HG03342 (cell line): ENCODE data around the gene VSTM2A.
"Not testable (repeated sequence)": the region's sequence is repeated elsewhere in the genome, so short reads cannot be mapped to it uniquely, and the experiment has no call there.

Experiments used
- ATAC-seq: cut with Tn5 transposase; IDR thresholded peaks from one replicate; pipeline ENCODE4 v1.9.1; 2021; ENCODE audit warnings: mild to moderate bottlenecking, moderate library complexity; ENCODE audit not compliant: unreplicated experiment

Gene VSTM2A, protein sequence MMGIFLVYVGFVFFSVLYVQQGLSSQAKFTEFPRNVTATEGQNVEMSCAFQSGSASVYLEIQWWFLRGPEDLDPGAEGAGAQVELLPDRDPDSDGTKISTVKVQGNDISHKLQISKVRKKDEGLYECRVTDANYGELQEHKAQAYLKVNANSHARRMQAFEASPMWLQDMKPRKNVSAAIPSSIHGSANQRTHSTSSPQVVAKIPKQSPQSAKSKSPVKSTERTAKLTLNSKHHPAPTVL

DNA sequence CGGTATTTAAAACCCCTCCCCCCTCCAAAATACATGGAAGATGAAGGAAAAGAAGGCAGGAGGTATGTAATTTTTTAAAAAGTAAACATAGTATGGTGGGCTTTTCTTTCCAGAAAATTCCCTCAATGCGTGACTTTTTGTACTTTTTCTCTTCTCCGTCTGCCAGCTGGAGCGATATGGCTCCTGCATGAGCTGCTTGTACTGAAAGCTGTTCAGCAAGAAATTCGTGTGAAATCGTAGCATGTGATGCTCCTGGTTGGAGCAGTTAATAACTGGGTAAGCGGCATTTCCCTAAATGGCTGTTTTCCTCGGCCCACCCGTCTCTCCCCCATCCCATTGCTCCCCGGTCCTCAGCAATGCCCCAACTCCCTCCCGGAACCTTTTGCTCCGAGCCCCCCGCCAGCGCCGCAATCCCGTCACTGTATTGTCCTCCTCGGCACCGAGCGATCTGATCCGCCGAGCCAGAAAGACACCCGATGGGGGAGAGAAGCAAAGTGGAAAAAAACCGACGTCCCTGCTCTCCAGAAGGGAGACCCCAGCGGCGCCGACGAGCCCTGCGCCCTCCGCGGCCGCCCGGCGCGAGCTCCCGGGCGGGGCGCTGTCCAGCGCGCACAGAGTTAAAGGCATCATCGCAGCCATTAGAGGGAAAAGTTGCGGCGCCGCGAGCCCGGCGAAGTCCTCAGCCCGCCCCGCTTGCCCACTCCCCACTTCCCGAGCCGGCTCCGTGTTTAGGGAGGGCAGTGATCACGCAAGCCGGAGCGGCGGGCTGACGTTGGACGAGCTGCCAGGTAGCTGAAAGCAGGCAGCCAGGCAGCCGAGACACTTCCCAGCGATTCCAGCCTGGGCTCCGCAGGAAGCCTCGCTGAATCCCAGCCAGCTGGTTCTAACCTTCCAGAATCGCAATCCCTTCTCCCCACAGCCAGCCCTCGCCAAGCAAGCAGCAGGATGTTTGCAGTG is at the start of gene VSTM2A:
VSTM2A (plus strand) TSS at position 707 of the 957 bp plus-strand sequence. CDS start 356 bp downstream, outside the sequence.
- no peak for ATAC-seq

DNA sequence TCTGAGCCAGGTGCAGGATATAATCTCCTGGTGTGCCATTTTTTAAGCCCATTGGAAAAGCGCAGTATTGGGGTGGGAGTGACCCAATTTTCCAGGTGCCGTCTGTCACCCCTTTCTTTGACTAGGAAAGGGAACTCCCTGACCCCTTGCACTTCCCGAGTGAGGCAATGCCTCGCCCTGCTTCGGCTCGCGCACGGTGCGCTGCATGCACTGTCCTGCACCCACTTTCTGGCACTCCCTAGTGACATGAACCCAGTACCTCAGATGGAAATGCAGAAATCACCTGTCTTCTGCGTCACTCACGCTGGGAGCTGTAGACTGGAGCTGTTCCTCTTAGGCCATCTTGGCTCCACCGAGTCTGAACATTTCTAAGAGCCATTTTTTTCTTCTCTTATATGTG is 37.6 kb upstream of the VSTM2A start:
- ATAC-seq = not testable (repeated sequence)

DNA sequence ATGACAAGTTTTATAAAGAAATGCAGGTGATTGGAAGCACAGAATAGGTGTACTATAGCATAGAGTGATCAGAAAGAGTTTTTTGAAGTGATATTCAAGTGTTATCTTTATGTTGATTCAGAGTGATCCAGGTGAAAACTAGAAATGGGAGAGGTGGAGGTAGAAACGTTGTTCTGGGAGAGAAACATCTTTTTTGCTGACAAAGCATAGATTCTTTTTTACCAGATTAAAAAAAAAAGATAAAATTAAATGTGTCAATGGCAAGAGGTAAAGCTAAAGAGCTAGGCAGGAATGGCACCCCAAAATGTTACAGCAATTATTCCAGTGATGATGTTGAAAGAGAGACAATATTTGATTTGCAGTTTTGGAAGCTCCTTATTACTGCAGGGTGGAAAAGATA is 12.6 kb upstream of the VSTM2A start:
- no peak for ATAC-seq

DNA sequence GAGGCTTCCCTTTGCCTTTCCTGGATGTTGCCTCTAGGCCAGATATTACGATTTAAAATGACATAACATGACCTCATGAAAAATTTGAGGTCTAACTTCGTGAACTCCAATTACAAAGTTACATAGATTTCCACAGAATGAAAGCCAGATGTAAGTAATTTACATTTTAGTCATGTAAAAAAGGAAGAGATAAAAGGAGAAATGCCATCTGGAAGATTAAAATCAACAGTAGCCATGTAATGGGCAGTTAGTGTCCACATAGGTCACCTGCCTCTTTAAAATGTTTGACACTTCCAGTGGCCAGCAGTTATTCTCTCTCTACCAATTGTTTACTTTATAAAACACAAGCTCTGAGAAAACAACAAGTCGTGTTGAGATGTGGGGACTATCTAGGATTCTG is 4.1 kb upstream of the VSTM2A start:
- ATAC-seq = no peak

DNA sequence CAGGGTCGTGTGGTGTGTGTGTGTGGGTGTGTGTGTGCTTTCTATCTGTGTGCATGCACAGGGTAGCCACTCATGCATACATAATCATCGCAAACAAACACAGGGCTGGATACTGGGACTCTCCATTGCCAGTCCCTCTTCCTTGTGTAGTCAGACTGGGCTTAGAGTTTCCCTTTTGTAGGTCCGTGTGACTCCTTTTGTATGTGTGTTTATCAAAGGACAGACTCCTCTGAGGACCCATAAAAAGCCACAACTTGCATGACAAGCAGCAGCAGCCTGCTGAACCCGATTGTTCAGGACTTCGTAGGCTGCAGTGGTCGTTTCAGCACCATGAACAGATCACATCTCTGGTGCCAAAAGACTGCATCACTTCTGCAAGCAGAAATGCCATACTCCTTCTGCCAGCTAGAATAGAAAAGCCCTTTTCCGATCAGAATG is 895 bp downstream of the VSTM2A start:
- no peak for ATAC-seq

DNA sequence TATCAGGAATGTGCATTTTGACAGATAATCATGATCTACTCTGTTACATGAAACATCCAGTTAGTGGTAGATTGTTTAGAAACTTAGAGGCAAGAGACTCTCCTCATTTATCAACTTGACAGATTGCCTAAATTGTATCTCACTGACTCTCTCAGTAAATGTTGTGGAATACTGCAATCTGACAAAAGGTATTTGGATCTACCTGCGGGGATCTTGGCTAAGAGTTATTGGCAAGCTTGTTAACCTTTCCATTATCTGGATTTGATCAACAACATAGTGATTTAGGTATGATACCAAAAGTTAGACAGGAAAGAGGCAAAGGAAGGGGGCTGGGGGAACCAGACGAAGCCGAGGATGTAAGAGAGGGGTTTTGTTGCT is 2.0 kb downstream of the VSTM2A start:
- ATAC-seq = no peak

DNA sequence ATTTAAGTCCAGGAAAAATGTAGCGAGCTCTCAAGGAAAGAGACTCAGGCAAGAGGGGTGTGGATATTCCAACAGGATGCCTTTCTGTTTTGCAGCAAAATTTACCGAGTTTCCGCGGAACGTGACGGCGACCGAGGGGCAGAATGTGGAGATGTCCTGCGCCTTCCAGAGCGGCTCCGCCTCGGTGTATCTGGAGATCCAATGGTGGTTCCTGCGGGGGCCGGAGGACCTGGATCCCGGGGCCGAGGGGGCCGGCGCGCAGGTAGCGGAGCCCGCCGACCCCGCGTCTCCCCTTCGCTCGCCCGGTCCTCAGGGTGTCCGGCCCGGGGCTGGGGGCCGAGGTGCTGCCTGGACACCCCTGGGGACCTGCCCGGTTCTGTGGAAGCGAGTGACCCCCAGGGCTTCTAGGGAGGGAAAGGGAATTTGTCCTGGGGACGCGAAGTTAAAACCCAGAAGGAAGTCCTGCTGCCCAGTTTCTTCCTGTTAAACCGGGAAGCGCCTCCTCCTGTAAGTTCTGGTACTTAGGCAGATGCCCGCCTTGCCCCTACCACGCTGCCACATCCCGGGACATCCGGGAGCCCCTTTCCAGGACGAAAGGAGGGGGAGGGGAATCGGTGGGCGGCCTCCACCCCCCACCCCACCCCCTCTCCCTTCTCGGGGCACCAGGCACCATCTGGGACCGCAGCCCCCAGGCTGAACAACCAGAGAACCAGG is 2.5 kb downstream of the VSTM2A start:
- no peak for ATAC-seq

DNA sequence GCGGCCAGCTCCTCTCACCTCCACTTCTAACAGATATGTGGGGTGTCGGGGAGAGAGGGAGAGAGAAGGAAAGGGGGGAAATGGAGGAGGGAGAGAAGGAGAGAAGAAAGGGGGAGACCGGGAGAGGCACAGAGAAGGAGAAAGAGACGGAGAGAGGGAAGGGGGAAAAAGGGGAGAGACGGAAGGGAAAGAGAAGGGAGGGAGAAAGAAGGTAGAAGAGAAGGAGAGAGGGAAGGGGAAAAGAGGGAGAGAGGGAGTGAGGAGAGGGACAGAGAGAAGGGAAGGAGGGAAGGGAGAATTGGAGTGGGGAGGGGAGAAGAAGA is 3.0 kb downstream of the VSTM2A start:
- no peak for ATAC-seq

DNA sequence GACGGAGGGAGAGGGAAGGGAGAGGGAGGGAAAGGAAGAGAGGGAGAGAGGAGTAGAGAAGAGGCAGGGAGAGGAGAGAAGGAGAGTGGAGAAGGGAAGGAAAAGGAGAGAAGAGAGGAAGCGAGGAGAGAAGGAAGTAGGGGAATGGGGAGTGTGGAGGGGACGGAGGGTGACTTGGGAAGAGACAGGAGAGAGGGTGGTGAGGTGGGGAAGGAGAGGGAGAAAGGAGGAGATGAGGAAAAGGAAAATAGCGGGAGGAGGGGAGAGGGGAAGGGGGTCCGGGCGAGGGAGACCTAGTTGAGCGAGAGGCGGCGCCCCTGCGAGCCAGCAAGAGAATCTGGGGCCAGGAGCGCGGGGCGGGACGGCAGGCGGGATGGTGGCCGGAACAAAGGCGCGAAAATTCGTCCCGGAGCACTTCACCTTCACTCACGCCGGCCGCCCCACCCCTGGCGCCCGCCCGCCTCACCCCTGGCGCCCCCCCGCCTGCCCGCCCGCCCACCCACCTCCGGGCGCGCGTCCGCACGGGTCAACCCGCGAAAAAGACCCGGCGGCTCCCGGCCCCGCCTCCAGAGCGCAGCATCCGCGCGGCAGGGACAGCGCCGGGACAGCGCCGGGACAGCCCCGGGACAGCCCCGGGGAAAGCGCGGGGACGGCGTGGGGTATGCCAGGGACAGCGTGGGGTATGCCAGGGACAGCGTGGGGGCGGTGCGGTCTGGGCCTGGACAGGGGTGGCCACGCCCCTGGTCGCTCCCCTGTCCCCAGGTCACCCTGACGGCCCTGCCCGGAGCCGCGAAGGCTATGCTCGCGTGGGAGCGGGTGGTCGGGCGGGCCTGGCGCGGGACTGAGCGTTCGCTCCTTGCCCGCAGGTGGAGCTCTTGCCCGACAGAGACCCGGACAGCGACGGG is 4.2 kb downstream of the VSTM2A start:
- ATAC-seq = no peak

DNA sequence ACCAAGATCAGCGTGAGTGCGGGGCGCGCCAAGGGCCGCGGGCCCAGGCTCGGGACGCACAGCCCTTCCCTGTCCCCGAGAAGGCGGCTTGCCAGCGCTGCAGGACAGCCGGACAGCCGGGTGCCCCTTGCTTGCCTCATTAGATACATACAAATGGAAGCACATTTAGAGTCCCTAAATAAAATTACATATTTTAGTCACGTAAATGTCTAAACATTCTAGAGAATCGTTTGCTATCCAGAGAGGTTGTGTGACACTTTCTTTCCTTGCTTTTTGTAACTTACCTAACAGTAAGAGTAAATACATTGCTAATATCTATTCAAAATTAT is 4.8 kb downstream of the VSTM2A start:
- no peak for ATAC-seq

DNA sequence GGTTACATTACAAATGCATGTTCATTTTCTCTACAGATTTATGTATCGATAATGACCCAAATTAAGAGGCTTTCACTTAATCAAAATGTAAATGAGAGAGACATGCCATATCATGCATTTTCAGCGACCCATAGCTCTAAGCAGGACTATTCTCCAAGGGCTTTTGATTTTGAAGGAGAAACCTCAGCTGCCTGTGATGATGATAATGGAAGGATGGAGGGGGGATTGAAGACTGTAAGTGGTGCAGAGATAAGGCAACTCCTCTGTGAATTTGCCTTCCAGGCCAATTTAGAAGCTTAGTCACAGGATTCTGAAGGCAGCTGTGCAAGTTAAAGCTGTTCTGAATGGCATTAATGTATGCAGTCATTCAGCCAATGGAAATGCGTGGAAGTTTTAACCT is 8.3 kb downstream of the VSTM2A start:
- ATAC-seq = no peak

DNA sequence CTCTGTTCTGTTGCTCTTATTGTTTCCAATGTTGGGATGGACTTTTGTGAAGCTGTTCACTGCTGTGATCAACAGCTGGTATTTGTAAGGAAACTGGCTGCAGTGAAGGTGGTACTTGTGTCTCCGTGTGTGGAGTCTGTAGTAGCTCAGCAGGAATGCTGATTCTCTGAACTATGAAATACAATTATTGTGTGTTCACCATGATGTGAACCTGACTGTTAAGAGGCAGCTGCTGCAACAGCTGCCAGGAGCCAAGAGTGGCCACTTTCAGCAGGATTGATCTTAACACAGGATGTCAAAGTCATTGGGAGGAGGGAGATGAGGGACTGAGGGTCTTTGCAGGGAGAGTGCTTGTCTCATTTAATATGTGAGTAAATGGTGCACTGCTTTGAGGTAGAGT is 13.9 kb downstream of the VSTM2A start:
- ATAC-seq = no peak

DNA sequence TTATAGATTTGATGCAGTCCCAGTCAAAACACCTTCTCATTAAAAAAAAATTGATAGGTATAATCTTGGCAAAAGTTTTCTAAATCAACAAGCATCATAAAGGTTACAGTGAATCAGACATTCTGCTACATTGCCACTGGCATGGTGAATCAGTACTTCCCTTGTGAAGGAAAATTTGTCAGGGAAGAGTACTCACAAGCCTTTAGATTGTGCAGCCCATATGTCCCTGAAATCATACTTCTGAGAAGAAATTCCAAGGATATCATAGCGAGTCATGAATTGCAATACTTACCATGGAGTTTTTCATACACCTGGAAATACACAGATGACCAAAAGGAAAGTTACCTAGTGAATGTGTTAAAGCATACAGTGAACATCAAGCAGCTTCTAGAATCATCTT is 17.2 kb downstream of the VSTM2A start:
- no peak for ATAC-seq

DNA sequence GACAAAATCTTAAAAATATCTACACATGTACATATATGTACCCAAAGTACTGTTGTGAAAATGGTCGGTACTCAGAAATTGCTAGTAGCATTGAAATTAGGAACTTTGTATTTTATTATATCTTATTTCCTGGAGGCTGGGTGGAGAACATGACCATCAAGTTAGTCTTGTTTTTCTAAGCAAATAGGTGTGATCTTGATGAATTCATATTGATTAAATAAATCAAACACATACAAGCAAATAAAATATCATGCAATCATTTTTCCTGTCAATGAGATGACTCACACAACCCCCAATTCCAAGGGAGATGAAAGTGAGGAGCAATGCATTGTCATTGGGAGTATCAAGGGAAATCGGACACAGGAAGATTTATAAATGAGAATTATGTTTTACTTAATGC is 18.0 kb downstream of the VSTM2A start:
- ATAC-seq = no peak

DNA sequence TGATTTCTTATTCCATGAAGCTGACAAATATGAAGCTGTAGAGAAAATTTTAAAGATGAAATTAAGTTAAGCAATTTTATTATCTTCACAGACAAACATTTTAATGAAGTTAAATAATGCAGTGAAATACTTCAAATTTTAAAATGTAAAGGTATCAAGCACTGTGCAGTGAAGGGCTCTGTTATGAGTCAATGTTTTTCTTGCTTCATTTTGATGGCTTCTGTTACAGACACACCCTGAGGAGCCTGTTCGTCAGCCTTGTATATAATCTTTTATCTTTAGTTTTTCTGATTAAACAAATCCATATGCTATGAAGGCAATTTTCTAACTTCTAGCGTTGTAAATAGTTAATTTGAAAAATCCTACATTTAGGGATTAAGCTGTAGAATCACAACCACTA is 18.5 kb downstream of the VSTM2A start:
- ATAC-seq = no peak

DNA sequence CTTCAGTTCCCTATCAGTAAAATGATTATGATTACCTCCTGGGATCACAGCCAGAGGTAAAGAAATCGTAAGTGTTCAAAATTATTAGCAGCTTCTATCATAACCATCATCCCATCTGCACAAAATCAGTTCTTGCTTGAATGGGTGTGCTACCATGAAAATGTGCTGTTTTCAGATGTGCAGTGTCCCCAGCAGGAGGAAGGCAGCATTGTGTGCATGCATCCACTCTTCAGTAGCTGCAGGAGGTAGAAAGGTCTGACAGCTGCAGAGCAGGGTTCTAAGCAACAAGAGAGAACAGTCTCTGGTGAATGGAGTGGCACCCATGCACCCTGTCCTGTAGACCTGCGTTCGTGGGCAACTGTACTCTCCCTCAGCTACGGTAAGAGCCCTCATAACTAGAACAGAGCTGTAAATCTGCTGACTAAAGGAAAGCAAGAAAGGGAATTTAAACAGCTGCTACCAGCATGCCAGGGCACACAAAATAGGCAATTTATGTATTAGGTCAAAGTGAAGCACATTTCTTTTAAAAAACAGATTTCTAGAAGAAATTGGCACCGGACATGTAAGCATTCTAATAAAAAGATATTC is 21.2 kb downstream of the VSTM2A start:
- no peak for ATAC-seq

DNA sequence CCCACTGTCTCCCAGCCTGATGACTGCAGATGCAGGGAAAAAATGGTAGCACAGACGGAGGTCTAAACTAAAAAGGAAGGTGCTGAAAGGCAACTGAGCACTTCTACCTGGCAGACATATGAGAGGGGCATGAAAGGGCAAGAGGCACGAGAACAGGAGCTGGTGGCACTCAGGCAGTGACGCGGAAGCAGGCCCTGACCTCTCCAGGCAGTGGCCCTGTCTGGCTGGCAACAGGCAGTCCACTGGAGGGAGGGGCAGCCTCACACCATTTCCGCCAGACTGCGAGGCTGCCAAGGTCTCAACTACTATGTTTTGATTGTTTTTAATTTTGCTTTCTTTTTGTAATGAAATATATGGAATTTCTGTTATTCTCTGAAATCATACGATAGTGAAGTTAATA is 23.3 kb downstream of the VSTM2A start:
- no peak for ATAC-seq

DNA sequence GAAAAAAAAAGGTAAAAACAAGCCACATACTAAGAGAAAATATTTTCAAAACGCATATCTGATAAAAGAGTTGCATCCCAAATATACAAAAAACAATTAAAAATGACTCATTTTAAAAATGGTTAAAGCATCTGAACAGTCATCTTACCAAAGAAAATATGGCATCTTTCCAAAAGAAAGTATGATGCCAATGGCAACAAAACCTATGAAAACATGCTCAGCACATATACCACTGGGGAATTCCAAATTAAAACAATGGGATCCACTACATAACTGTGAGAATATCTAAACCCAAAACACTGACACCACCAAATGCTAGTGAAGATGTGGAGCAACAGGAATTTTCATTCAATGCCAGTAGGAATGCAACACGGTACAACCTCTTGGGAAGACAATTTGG is 39.3 kb downstream of the VSTM2A start:
- no peak for ATAC-seq

DNA sequence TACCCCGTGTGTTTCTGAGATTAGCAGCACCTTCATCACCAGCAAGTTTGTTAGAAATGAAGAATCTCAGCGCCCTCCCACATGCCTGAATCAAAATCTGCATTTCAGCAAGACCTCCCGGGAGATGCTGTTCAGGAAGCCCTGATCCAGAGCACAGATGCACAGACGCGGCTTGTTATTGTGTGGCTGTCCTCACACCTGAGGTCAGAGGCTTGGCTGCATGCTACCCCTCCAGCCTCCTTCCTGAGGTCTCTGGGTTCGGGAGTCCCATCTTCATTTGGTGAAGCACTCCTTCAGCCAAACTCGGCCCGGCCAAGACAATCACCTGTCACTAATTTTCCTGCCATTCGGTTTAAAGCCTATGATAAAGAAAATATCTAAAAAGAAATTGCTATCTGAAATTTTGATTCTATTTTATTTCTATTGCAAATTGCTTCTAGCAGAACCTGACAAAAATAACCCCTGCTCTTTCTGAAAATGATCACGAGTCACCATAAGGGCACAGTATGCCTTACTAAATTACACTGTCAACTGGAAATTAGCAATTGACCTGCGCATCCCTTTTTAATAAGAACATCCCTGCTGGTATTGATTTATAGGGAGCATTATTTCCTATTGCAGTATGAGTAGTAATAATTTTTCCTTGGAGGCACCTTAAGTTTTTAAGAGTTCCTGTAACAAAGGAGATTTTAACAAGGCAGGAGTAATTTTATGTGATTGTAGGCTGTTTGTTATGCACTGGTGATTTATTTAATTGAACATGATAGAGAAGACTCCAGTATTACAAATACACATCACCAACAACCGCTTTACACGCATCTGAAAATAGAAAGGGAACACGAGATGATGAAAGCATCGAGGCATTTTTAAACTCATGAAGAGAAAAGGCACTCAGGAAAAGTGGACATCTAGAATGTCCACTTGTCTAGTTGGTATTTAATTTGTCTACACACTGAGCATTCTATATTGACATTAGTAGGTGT is 49.5 kb downstream of the VSTM2A start:
- no peak for ATAC-seq
